CD4-positive, CD25-positive, alpha-beta regulatory T cell (primary cell): ENCODE measurements around the gene KCNE2. TPM values are rescaled to one million over a fixed set of nuclear protein-coding genes. Genes with fewer than 3 reads are reported as not detected.

Source experiments
- ATAC-seq, 2 donors: fragments of 150-1000 bp; cut with Tn5 transposase; one replicate each; pipeline ENCODE4 v1.10.0; 2021; ENCODE audit warnings: low read depth in 2 of 2, moderate number of reproducible peaks in 2 of 2, moderate library complexity in 1 of 2
- DNase-seq, 3 donors: peaks; one replicate each; pipeline versions ENCODE4 v3.0.0 to v3.0.0-alpha.2; 2012 to 2022; ENCODE audit warnings: mixed read lengths in 1 of 3
- H3K27ac ChIP-seq: one replicate; pipeline ENCODE4 v1.7.0; 2013; ENCODE audit warnings: mild to moderate bottlenecking, low read length; ENCODE audit not compliant: insufficient read depth, poor library complexity, severe bottlenecking
- H3K27me3 ChIP-seq: one replicate; pipeline ENCODE4 v1.7.0; 2013; ENCODE audit warnings: low read length; ENCODE audit not compliant: control insufficient read depth, insufficient read depth
- H3K36me3 ChIP-seq: one replicate; pipeline ENCODE4 v1.7.0; 2013; ENCODE audit warnings: mild to moderate bottlenecking, low read length, moderate library complexity; ENCODE audit not compliant: control insufficient read depth, insufficient read depth
- H3K4me1 ChIP-seq: 2 replicates; pipeline ENCODE4 v1.7.0; 2013; ENCODE audit warnings: mild to moderate bottlenecking, low read length; ENCODE audit not compliant: insufficient read depth, control insufficient read depth, poor library complexity, severe bottlenecking
- H3K4me3 ChIP-seq: one replicate; pipeline ENCODE4 v1.7.0; 2013; ENCODE audit warnings: low read depth, mild to moderate bottlenecking, low read length, moderate library complexity
- H3K9me3 ChIP-seq, 2 experiments: 1 replicate in 1 of 2; 2 replicates in 1 of 2; pipeline ENCODE4 v1.7.0; 2013; ENCODE audit warnings: low read length in 2 of 2, mild to moderate bottlenecking in 1 of 2, moderate library complexity in 1 of 2; ENCODE audit not compliant: control insufficient read depth in 2 of 2
- H3K27ac Mint-ChIP-seq, 3 donors: one replicate each; pipeline ENCODE4 v1.8.0; 2020 to 2022; ENCODE audit warnings: mild to moderate bottlenecking in 3 of 3, mixed read lengths in 3 of 3, moderate library complexity in 2 of 3
- H3K27me3 Mint-ChIP-seq: one replicate; pipeline ENCODE4 v1.8.0; 2022; ENCODE audit warnings: mild to moderate bottlenecking, mixed read lengths
- H3K36me3 Mint-ChIP-seq: one replicate; pipeline ENCODE4 v1.8.0; 2020; ENCODE audit warnings: mixed read lengths
- H3K4me1 Mint-ChIP-seq, 4 donors: one replicate each; pipeline ENCODE4 v1.8.0; 2020 to 2022; ENCODE audit warnings: mixed read lengths in 4 of 4, mild to moderate bottlenecking in 1 of 4
- H3K4me3 Mint-ChIP-seq, 4 donors: one replicate each; pipeline ENCODE4 v1.8.0; 2020 to 2022; ENCODE audit warnings: mild to moderate bottlenecking in 4 of 4, mixed read lengths in 4 of 4, moderate library complexity in 3 of 4
- H3K9me3 Mint-ChIP-seq, 7 donors: one replicate each; pipeline ENCODE4 v1.8.0; 2020 to 2022; ENCODE audit warnings: mixed read lengths in 7 of 7, mild to moderate bottlenecking in 3 of 7, moderate library complexity in 2 of 7
- polyA plus RNA-seq, 4 donors: library from polyadenylated mRNA; unstranded; fragments of 300-500 nt; fragmentation: Illumina TruSeq; gene quantifications; one replicate each; pipeline ENCODE4 v1.2.3, GENCODE V29; 2021
- total RNA-seq: library from RNA; stranded (reverse); gene quantifications from one replicate; pipeline ENCODE4 v1.2.3, GENCODE V29; 2022

The KCNE2 gene
- total and polyA plus RNA-seq, 5 donors from 2014 or later: 0.31 to 0.44 TPM; not detected in 3

DNA sequence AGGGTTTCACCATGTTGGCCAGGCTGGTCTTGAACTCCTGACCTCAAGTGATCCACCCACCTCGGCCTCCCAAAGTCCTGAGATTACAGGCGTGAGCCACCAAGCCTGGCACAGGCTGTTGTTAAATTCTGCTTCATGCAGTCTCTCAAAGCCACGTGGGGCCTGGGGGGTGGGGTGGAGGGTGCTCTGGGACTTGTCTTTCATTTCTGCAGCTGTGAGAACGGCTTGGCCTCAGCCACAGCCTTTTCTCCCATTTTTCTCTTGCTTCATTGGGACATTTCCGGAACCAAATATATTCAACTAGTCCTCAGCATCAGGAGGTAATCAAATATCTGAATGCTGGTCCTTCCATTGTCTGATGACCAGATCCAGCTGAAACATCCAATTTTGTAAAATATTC lies 27.6 kb upstream of the KCNE2 start:
- Histone ChIP-seq H3K27ac (no peak overlapping the region), H3K9me3 (no peaks in the 10 kb centered on the region), H3K27me3 (no peaks in the 10 kb centered on the region), H3K36me3 (no peaks in the 10 kb centered on the region), H3K4me1 (no peaks in the 10 kb centered on the region), H3K4me3 (no peak overlapping the region)
- Mint-ChIP-seq H3K27ac (no peak overlapping the region), H3K27me3 (peaks cover 9% of the 10 kb centered on the region), H3K36me3 (no peaks in the 10 kb centered on the region), H3K4me1 (peaks cover 0 to 2% (median 0%) of the 10 kb centered on the region in 4 donors), H3K4me3 (no peak overlapping the region), H3K9me3 (peaks cover 0 to 2% (median 0%) of the 10 kb centered on the region in 7 donors)
- DNase-seq (no peak), ATAC-seq (no peak)

- Histone ChIP-seq H3K36me3 (no peaks in the 10 kb centered on the region), H3K27me3 (no peaks in the 10 kb centered on the region), H3K9me3 (no peaks in the 10 kb centered on the region), H3K4me3 (no peak overlapping the region), H3K27ac (no peak overlapping the region), H3K4me1 (no peaks in the 10 kb centered on the region)
- DNase-seq (no peak), ATAC-seq (no peak)
- H3K4me3 Mint-ChIP-seq: no peak overlapping the region
- H3K27ac Mint-ChIP-seq: no peak overlapping the region
- peaks cover 0 to 2% (median 0%) of the 10 kb centered on the region in 4 donors for H3K4me1 Mint-ChIP-seq
- no peaks in the 10 kb centered on the region for H3K36me3 Mint-ChIP-seq
- H3K9me3 Mint-ChIP-seq: no peaks in the 10 kb centered on the region
- H3K27me3 Mint-ChIP-seq: peaks cover 13% of the 10 kb centered on the region
These were observed 26.9 kb upstream of the KCNE2 start for GRCh38 chr21:34336756-34337391.

DNA sequence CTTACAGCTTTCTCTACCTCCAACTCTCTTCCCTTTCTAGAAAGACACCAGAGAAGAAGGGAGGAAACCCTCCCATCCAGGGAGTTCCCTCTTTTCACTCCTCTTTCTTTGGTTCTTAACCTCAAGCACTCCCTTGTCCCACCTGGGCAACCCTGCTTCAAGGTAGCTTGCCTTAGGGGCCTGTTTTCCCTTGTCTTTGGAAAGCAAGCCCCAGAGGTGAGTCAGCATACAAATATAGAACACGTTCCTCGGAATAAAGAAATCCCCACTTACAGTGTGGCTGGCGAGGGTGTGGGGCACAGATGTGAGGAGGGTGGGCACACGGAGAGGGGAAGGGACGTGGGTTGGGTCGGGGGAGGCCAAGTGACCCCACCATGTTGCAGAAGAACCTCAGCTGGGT lies 26.1 kb upstream of the KCNE2 start:
- no peak overlapping the region for H3K4me3 Mint-ChIP-seq

DNA sequence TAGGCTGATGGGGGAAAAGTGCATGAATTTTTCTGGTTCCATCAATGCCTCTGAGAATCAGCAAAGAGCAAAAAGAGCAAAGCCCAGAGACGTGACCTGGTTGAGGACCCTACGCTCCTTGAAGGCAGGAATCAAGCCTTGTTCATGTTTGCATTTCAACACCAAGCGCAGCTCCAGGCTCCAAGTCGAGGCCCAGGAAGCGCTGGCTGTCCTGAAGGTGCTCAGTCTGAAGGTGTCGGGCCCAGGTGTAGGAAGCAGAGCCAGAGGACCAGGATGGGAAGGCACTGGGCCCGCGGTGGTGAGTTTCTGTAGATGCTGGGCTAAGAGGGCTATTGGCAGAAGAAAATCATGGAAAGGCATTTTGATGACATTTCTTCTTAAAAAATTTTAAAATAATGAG lies 25.6 kb upstream of the KCNE2 start:
- peaks cover 0 to 2% (median 0%) of the 10 kb centered on the region in 4 donors for H3K4me1 Mint-ChIP-seq
- no peaks in the 10 kb centered on the region for H3K36me3 ChIP-seq
- H3K9me3 ChIP-seq: no peaks in the 10 kb centered on the region
- no peak overlapping the region for H3K4me3 ChIP-seq
- peaks cover 13% of the 10 kb centered on the region for H3K27me3 Mint-ChIP-seq
- no peaks in the 10 kb centered on the region for H3K9me3 Mint-ChIP-seq
- no peak for DNase-seq
- no peak overlapping the region for H3K4me3 Mint-ChIP-seq
- no peak for ATAC-seq
- no peaks in the 10 kb centered on the region for H3K4me1 ChIP-seq
- no peak overlapping the region for H3K27ac ChIP-seq
- H3K36me3 Mint-ChIP-seq: no peaks in the 10 kb centered on the region
- H3K27me3 ChIP-seq: no peaks in the 10 kb centered on the region
- peak overlapping the region in 1 of 3 donors; percentile 23 for H3K27ac Mint-ChIP-seq

More for the DNA sequence above, 26.1 kb upstream of the KCNE2 start:
- Mint-ChIP-seq H3K4me1 (peaks cover 0 to 2% (median 0%) of the 10 kb centered on the region in 4 donors), H3K9me3 (no peaks in the 10 kb centered on the region), H3K27ac (no peak overlapping the region), H3K27me3 (peaks cover 13% of the 10 kb centered on the region), H3K36me3 (no peaks in the 10 kb centered on the region)
- Histone ChIP-seq H3K36me3 (no peaks in the 10 kb centered on the region), H3K4me1 (no peaks in the 10 kb centered on the region), H3K27ac (no peak overlapping the region), H3K9me3 (no peaks in the 10 kb centered on the region), H3K27me3 (no peaks in the 10 kb centered on the region), H3K4me3 (no peak overlapping the region)
- no peak for ATAC-seq
- no peak for DNase-seq

DNA sequence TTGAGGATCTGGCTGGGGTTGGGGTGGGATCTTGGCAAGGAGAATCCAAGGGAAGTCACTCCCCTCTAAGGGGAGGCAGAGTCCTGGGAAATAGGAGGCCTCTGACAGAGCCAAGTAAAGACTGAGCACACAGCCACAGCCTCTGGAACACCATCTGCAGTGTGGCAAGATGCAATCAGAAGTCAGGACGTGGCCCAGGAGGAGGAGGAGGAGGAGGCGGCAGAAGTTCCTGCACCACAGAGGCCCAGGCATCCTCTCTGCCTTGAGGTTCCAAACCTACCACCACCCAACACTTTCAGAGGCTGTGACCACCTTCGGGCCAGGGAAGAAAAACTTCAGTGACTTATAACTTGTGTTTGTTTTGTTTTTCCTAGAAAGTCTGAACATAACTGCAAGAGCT lies 23.7 kb upstream of the KCNE2 start:
- no peak overlapping the region for H3K4me3 ChIP-seq
- H3K27me3 ChIP-seq: no peaks in the 10 kb centered on the region
- H3K9me3 ChIP-seq: no peaks in the 10 kb centered on the region
- Mint-ChIP-seq H3K27ac (no peak overlapping the region), H3K4me3 (no peak overlapping the region), H3K27me3 (peaks cover 13% of the 10 kb centered on the region), H3K9me3 (no peaks in the 10 kb centered on the region), H3K36me3 (no peaks in the 10 kb centered on the region), H3K4me1 (peaks cover 0 to 2% (median 0%) of the 10 kb centered on the region in 4 donors)
- H3K36me3 ChIP-seq: no peaks in the 10 kb centered on the region
- H3K4me1 ChIP-seq: no peaks in the 10 kb centered on the region
- no peak for DNase-seq
- H3K27ac ChIP-seq: no peak overlapping the region
- no peak for ATAC-seq

- Histone ChIP-seq H3K36me3 (no peaks in the 10 kb centered on the region), H3K4me1 (no peaks in the 10 kb centered on the region), H3K9me3 (no peaks in the 10 kb centered on the region), H3K27ac (no peak overlapping the region), H3K4me3 (no peak overlapping the region), H3K27me3 (no peaks in the 10 kb centered on the region)
- peaks cover 0 to 2% (median 0%) of the 10 kb centered on the region in 4 donors for H3K4me1 Mint-ChIP-seq
- H3K36me3 Mint-ChIP-seq: no peaks in the 10 kb centered on the region
- no peak overlapping the region for H3K27ac Mint-ChIP-seq
- no peaks in the 10 kb centered on the region for H3K9me3 Mint-ChIP-seq
- H3K4me3 Mint-ChIP-seq: no peak overlapping the region
- ATAC-seq (no peak), DNase-seq (no peak)
- H3K27me3 Mint-ChIP-seq: peaks cover 4% of the 10 kb centered on the region
These were observed 21.3 kb upstream of the KCNE2 start for GRCh38 chr21:34342476-34342875.

- no peak for DNase-seq
- Mint-ChIP-seq H3K4me1 (peaks cover 0 to 6% (median 4%) of the 10 kb centered on the region in 4 donors), H3K4me3 (no peak overlapping the region), H3K27me3 (peaks cover 9% of the 10 kb centered on the region), H3K27ac (no peak overlapping the region), H3K9me3 (no peaks in the 10 kb centered on the region), H3K36me3 (no peaks in the 10 kb centered on the region)
- Histone ChIP-seq H3K9me3 (no peaks in the 10 kb centered on the region), H3K4me3 (no peak overlapping the region), H3K36me3 (no peaks in the 10 kb centered on the region), H3K27me3 (no peaks in the 10 kb centered on the region), H3K27ac (no peak overlapping the region), H3K4me1 (no peaks in the 10 kb centered on the region)
- no peak for ATAC-seq
These were observed 20.5 kb upstream of the KCNE2 start for GRCh38 chr21:34343347-34343746.

DNA sequence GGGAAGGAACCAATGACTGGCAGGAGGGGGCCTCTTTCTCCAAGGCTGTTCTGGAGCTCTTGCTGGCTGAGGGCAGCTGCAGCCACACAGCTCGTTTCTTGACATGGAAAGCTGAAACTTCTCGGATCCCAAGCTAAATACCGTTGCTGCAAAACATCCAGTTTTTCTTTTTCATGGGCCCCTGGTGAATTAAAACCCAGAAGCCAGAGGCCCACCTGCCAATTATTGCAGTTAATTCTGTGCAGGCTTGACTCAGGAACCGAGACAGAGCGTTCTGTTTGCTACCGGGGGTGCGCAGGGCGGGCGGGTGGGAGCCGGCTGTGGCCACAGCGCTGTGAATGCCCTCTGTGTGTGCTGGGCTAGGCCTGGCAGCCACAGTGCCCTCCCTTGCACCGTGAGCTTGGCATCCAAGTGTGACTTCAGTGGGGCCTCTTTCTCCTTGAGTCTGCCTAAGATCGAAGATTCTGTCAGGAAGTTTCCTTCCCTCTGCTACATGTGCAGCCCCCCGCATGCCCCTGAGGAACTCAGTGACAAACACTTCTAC lies 19.9 kb upstream of the KCNE2 start:
- Histone ChIP-seq H3K27me3 (no peaks in the 10 kb centered on the region), H3K27ac (no peak overlapping the region), H3K9me3 (no peaks in the 10 kb centered on the region), H3K4me1 (no peaks in the 10 kb centered on the region), H3K36me3 (no peaks in the 10 kb centered on the region), H3K4me3 (no peak overlapping the region)
- H3K27ac Mint-ChIP-seq: no peak overlapping the region
- DNase-seq: no peak
- H3K36me3 Mint-ChIP-seq: no peaks in the 10 kb centered on the region
- H3K4me1 Mint-ChIP-seq: peaks cover 0 to 6% (median 4%) of the 10 kb centered on the region in 4 donors
- no peak overlapping the region for H3K4me3 Mint-ChIP-seq
- ATAC-seq: no peak
- no peaks in the 10 kb centered on the region for H3K9me3 Mint-ChIP-seq
- peaks cover 14% of the 10 kb centered on the region for H3K27me3 Mint-ChIP-seq
